NCI-H748 (cell line): Measurements from ENCODE around the gene JAK1.

ENCODE experiments used
- DNase-seq: peaks from one replicate; lab custom pipeline; 2025; ENCODE audit not compliant: unreplicated experiment; lab: John Stamatoyannopoulos, UW

JAK1 gene

GRCh38 chr1:64801851-64802523 lies 164.4 kb downstream of the JAK1 start:
- DNase-seq: no peak

- no peak for DNase-seq
Observed at GRCh38 chr1:64798872-64799271, 167.5 kb downstream of the JAK1 start.

- no peak for DNase-seq
Observed at GRCh38 chr1:64790832-64791487, 175.4 kb downstream of the JAK1 start.
